H1 (cell line): ENCODE measurements around the gene NSUN7. TPM values are rescaled to one million over a fixed set of nuclear protein-coding genes. Genes with fewer than 3 reads are reported as not detected.
A peak's percentile ranks its signal among the peaks of the same experiment; 100 is the strongest.

Experiments used
- ASH2L ChIP-seq: fragments of 200-600, 300-600 bp; sonication (generic); IDR thresholded peaks from one replicate; pipeline ENCODE4 v1.7.1; 2017; ENCODE audit warnings: low read length
- BRCA1 ChIP-seq: IDR thresholded peaks from 2 replicates; pipeline ENCODE4 v1.6.1; 2012; ENCODE audit warnings: low read depth, low read length, improper control_type of control experiment
- E2F6 ChIP-seq: IDR thresholded peaks from 2 replicates; pipeline ENCODE4 v1.6.1; 2012; ENCODE audit warnings: inconsistent platforms
- EGR1 ChIP-seq: IDR thresholded peaks from 2 replicates; pipeline ENCODE4 v1.6.1; 2011; ENCODE audit warnings: low read depth, low read length, borderline replicate concordance
- EP300 ChIP-seq, 2 experiments: IDR thresholded peaks; 1 replicate in 1 of 2; 2 replicates in 1 of 2; pipeline ENCODE4 v1.6.1; 2011 to 2012; ENCODE audit warnings: low read depth in 2 of 2, low read length in 2 of 2, mild to moderate bottlenecking in 2 of 2, borderline replicate concordance in 1 of 2, inconsistent platforms in 1 of 2, moderate library complexity in 1 of 2
- HDAC2 ChIP-seq, 2 experiments: fragments of 300-600 bp in 1 of 2; sonication (generic) in 1 of 2; IDR thresholded peaks; 2 replicates each; pipeline ENCODE4 v1.6.1; 2011 to 2012; ENCODE audit warnings: low read depth in 2 of 2, low read length in 2 of 2, mild to moderate bottlenecking in 2 of 2, moderate library complexity in 2 of 2, borderline replicate concordance in 1 of 2, inconsistent platforms in 1 of 2
- JUND ChIP-seq: IDR thresholded peaks from 2 replicates; pipeline ENCODE4 v1.6.1; 2011; ENCODE audit warnings: mild to moderate bottlenecking, improper control_type of control experiment, low read length
- MAX ChIP-seq: IDR thresholded peaks from 2 replicates; pipeline ENCODE4 v1.6.1; 2012; ENCODE audit warnings: inconsistent platforms
- POLR2AphosphoS5 ChIP-seq: IDR thresholded peaks from 2 replicates; pipeline ENCODE4 v1.6.1; 2011; ENCODE audit warnings: low read depth, low read length
- RBBP5 ChIP-seq: IDR thresholded peaks from 2 replicates; pipeline ENCODE4 v1.7.1; 2012; ENCODE audit warnings: low read depth, mild to moderate bottlenecking, inconsistent platforms, low read length, moderate library complexity, borderline replicate concordance
- SAP30 ChIP-seq: fragments of 300-600 bp; sonication (generic); IDR thresholded peaks from 2 replicates; pipeline ENCODE4 v1.7.1; 2012; ENCODE audit warnings: low read length, moderate library complexity, mild to moderate bottlenecking, inconsistent platforms; ENCODE audit not compliant: insufficient read depth, insufficient replicate concordance
- SIN3A ChIP-seq, 2 experiments: IDR thresholded peaks in 1 of 2; conservative IDR thresholded peaks in 1 of 2; 2 replicates each; pipeline ENCODE4 v1.6.1; 2011 to 2012; ENCODE audit warnings: low read length in 2 of 2, improper control_type of control experiment in 1 of 2, low read depth in 1 of 2, mild to moderate bottlenecking in 1 of 2
- SIRT6 ChIP-seq: IDR thresholded peaks from one replicate; pipeline ENCODE4 v1.7.1; 2012; ENCODE audit warnings: low read length, inconsistent platforms
- SIX5 ChIP-seq: IDR thresholded peaks from 2 replicates; pipeline ENCODE4 v1.6.1; 2011; ENCODE audit warnings: mild to moderate bottlenecking, low read depth, low read length
- SP1 ChIP-seq: IDR thresholded peaks from 2 replicates; pipeline ENCODE4 v1.6.1; 2011; ENCODE audit warnings: low read depth, low read length
- TAF7 ChIP-seq: optimal IDR thresholded peaks from 2 replicates; pipeline ENCODE3; 2011; ENCODE audit warnings: low read depth, mild to moderate bottlenecking, inconsistent platforms, low read length, moderate library complexity, borderline replicate concordance
- TBP ChIP-seq: IDR thresholded peaks from 2 replicates; pipeline ENCODE4 v1.6.1; 2011; ENCODE audit warnings: low read depth, low read length, improper control_type of control experiment
- TCF12 ChIP-seq: IDR thresholded peaks from 2 replicates; pipeline ENCODE4 v1.6.1; 2011; ENCODE audit warnings: low read depth, mild to moderate bottlenecking, low read length
- TEAD4 ChIP-seq: IDR thresholded peaks from 2 replicates; pipeline ENCODE4 v1.6.1; 2012; ENCODE audit warnings: low read depth, low read length, inconsistent platforms, mixed read lengths
- polyA plus RNA-seq, 7 experiments: library from polyadenylated mRNA; depleted of rRNA in 3 of 7; stranded (reverse) in 5 of 7; unstranded in 2 of 7; fragments of >200 nt in 5 of 7; fragments of 200-250 nt in 2 of 7; gene quantifications; 1 replicate in 5 of 7; 2 replicates in 1 of 7; 4 replicates in 1 of 7; pipeline versions ENCODE4 v1.2.1 to v1.2.3, GENCODE V29; 2011 to 2013; ENCODE audit warnings: missing spikeins in 2 of 7, mixed read lengths in 2 of 7
- total RNA-seq: library from RNA; stranded (reverse); fragmentation: NEBNext Ultra II Directional; extraction: Animal tissue kit (Norgen Biotek cat#: 25700); gene quantifications from 2 replicates; pipeline ENCODE4 v1.2.1, GENCODE V29; 2021

NSUN7 gene
- total and polyA plus RNA-seq, 2 of the 8 experiments (the other 6 are each of a cell fraction or from before 2014, with no cell fraction given), result 8.8 to 24.4 TPM

DNA sequence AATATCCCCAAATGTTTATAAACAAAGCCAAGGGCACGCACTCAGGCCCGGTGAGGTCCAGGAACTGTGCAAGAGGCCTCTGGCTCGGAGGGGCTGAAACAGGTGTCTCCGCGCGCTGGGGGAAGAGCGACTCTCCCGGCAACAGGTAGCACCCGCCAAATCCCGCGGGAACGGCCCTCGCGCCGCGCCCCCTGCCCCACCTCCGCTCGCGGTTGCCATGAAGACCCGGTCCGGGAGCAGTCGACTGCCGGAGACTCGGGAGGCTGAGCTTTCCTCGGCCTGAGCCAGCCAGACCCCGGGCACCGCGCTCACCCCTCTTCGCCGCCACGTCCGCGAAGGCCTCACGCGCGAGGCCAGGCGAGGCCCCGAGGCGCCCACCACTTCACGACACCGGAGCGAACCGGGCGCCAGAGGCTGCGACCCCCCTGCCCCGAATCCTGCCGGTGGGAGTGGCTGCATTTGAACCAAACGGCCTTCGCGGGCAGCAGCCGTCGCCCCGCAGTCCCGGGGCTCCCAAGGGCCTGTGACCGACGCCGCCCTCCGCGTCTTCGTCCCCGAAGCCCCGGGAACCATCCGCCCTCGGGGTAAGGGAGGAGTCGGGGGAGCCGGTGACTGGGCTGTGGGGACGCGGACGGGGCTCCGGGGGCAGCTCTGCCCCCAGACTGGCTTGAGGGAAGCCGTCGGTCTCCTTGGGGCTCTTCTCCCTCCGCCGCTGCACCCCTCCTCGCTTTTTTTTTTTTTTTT, at the start of gene NSUN7 (continued):
- TF ChIP-seq HDAC2 (IDR thresholded peaks at IDR 0.05; ENCODE audit: borderline replicate concordance in 1 of 2, low read depth in 2 of 2, low read length in 2 of 2) (no peak), TCF12 (0 out of 2 replicates have a peak, but pooled peaks have one; percentile 17), JUND (no peak), TAF7 (peak; percentile 81), SIX5 (no peak), SIRT6 (no peak), POLR2AphosphoS5 (peak; percentile 70; the same call in 1 of the 2 replicates), SAP30 (no peak), ASH2L (peak; percentile 75), E2F6 (peak; percentile 87), BRCA1 (peak; percentile 89), MAX (peak; percentile 64; the same call in 1 of the 2 replicates), SP1 (peak; percentile 91), RBBP5 (peak; percentile 43), EP300 (IDR thresholded peaks at IDR 0.05; ENCODE audit: borderline replicate concordance in 1 of 2, low read depth in 2 of 2, low read length in 2 of 2) (no peak), EGR1 (peak; percentile 64; the same call in 1 of the 2 replicates), SIN3A (conservative IDR thresholded peaks at IDR 0.05 in 1 of 2, IDR thresholded peaks at IDR 0.05 in 1 of 2; ENCODE audit: low read depth in 1 of 2, low read length in 2 of 2) (peak in 1 of 2 experiments; percentile 45; a peak in 1 of 4 replicates), TBP (peak; percentile 85), TEAD4 (peak; percentile 26; the same call in 1 of the 2 replicates)
